WTC11 (cell line): ENCODE results near the gene TMEM81. TPM values are rescaled to one million over a fixed set of nuclear protein-coding genes. Genes with fewer than 3 reads are reported as not detected.

Experiments used
- ATAC-seq: fragments of 200-7000 bp; cut with Tn5 transposase; 2 replicates; pipeline ENCODE4 v1.10.0; 2021; ENCODE audit warnings: mild to moderate bottlenecking, moderate library complexity
- CTCF ChIA-PET: fragments of 300-600 bp; sonication (Branson Sonifier 250); formaldehyde crosslinking; loops from one replicate; lab custom pipeline; 2021; ENCODE audit warnings: antibody characterized with exemption; lab: Charles Lee
- POLR2A ChIA-PET: fragments of 350-600 bp; sonication (Branson Sonifier 250); formaldehyde crosslinking; loops from one replicate; lab custom pipeline; 2021; ENCODE audit warnings: antibody characterized with exemption; lab: Charles Lee
- DNase-seq: peaks from one replicate; pipeline ENCODE4 v3.0.0; 2021; ENCODE audit warnings: low spot score
- H3K27ac Mint-ChIP-seq: 2 replicates; pipeline ENCODE4 v1.8.0; 2021; ENCODE audit warnings: mixed read lengths
- H3K27me3 Mint-ChIP-seq: 2 replicates; pipeline ENCODE4 v1.8.0; 2021; ENCODE audit warnings: low read depth, mild to moderate bottlenecking, moderate library complexity, mixed read lengths
- H3K36me3 Mint-ChIP-seq: 2 replicates; pipeline ENCODE4 v1.8.0; 2021; ENCODE audit warnings: mixed read lengths
- H3K4me1 Mint-ChIP-seq: 2 replicates; pipeline ENCODE4 v1.8.0; 2022; ENCODE audit warnings: mixed read lengths
- H3K4me3 Mint-ChIP-seq: 2 replicates; pipeline ENCODE4 v1.8.0; 2021; ENCODE audit warnings: mild to moderate bottlenecking, moderate library complexity, mixed read lengths
- H3K9me3 Mint-ChIP-seq: 2 replicates; pipeline ENCODE4 v1.8.0; 2021; ENCODE audit warnings: mixed read lengths
- ATF1 ChIP-seq: sonication (generic); formaldehyde crosslinking; IDR thresholded peaks from 2 replicates; pipeline ENCODE4 v1.8.1; 2023; ENCODE audit warnings: mild to moderate bottlenecking, moderate library complexity, missing genetic modification reagents
- EMX1 ChIP-seq: fragments of 250-450 bp; sonication (Bioruptor Pico); IDR thresholded peaks from 2 replicates; pipeline ENCODE4 v1.8.0; 2021; ENCODE audit warnings: mild to moderate bottlenecking
- ESRRA ChIP-seq: sonication (generic); formaldehyde crosslinking; IDR thresholded peaks from 2 replicates; pipeline ENCODE4 v1.8.1; 2022; ENCODE audit warnings: mild to moderate bottlenecking, missing genetic modification reagents, borderline replicate concordance
- GTF2I ChIP-seq: fragments of 250-450 bp; sonication (Bioruptor Pico); conservative IDR thresholded peaks from 2 replicates; pipeline ENCODE4 v1.4.0; 2021; ENCODE audit warnings: mild to moderate bottlenecking
- HMGA2 ChIP-seq: fragments of 250-450 bp; sonication (Bioruptor Pico); IDR thresholded peaks from 2 replicates; pipeline ENCODE4 v1.4.0; 2021; ENCODE audit warnings: mild to moderate bottlenecking, moderate library complexity
- KAT7 ChIP-seq: sonication (generic); formaldehyde crosslinking; IDR thresholded peaks from 2 replicates; pipeline ENCODE4 v1.8.1; 2023; ENCODE audit warnings: missing genetic modification reagents, mild to moderate bottlenecking, borderline replicate concordance
- NFE2L1 ChIP-seq: sonication (generic); formaldehyde crosslinking; IDR thresholded peaks from 2 replicates; pipeline ENCODE4 v1.8.1; 2023; ENCODE audit warnings: missing genetic modification reagents
- PRRX2 ChIP-seq: fragments of 250-450 bp; sonication (Bioruptor Pico); IDR thresholded peaks from 2 replicates; pipeline ENCODE4 v1.8.0; 2021; ENCODE audit warnings: mild to moderate bottlenecking
- SMAD4 ChIP-seq: sonication (generic); formaldehyde crosslinking; IDR thresholded peaks from 2 replicates; pipeline ENCODE4 v1.8.0; 2022; ENCODE audit warnings: mild to moderate bottlenecking, missing genetic modification reagents
- SP1 ChIP-seq: sonication (generic); formaldehyde crosslinking; conservative IDR thresholded peaks from 2 replicates; pipeline ENCODE4 v1.8.1; 2022; ENCODE audit warnings: missing genetic modification reagents
- TEAD1 ChIP-seq: sonication (generic); formaldehyde crosslinking; IDR thresholded peaks from 2 replicates; pipeline ENCODE4 v1.8.0; 2022; ENCODE audit warnings: mild to moderate bottlenecking, missing genetic modification reagents
- total RNA-seq: library from RNA; stranded (reverse); gene quantifications from 3 replicates; pipeline ENCODE4 v1.2.3, GENCODE V29; 2021
- TF ChIP-seq, protein P1 (sequence below): fragments of 200-600 bp; IDR thresholded peaks from 2 replicates; pipeline ENCODE4 v1.8.0; 2022; ENCODE audit warnings: antibody characterized with exemption
- TF ChIP-seq, protein P2 (sequence below): sonication (generic); formaldehyde crosslinking; IDR thresholded peaks from 2 replicates; pipeline ENCODE4 v1.8.0; 2022; ENCODE audit warnings: mild to moderate bottlenecking, missing genetic modification reagents
- TF ChIP-seq, protein P3 (sequence below): sonication (generic); formaldehyde crosslinking; IDR thresholded peaks from 2 replicates; pipeline ENCODE4 v1.8.1; 2023; ENCODE audit warnings: mild to moderate bottlenecking, moderate library complexity, missing genetic modification reagents
- TF ChIP-seq, protein P4 (sequence below): sonication (generic); formaldehyde crosslinking; IDR thresholded peaks from 2 replicates; pipeline ENCODE4 v1.8.1; 2023; ENCODE audit warnings: mild to moderate bottlenecking, missing genetic modification reagents
- TF ChIP-seq, protein P5 (sequence below): sonication (generic); formaldehyde crosslinking; IDR thresholded peaks from 2 replicates; pipeline ENCODE4 v1.8.0; 2023; ENCODE audit warnings: mild to moderate bottlenecking, missing genetic modification reagents
- TF ChIP-seq, protein P6 (sequence below): sonication (generic); formaldehyde crosslinking; IDR thresholded peaks from 2 replicates; pipeline ENCODE4 v1.8.1; 2023; ENCODE audit warnings: mild to moderate bottlenecking, missing genetic modification reagents
- TF ChIP-seq, protein P7 (sequence below): sonication (generic); formaldehyde crosslinking; conservative IDR thresholded peaks from 2 replicates; pipeline ENCODE4 v1.8.1; 2022; ENCODE audit warnings: mild to moderate bottlenecking, missing genetic modification reagents
- TF ChIP-seq, protein P8 (sequence below): sonication (generic); formaldehyde crosslinking; IDR thresholded peaks from 2 replicates; pipeline ENCODE4 v1.8.0; 2023; ENCODE audit warnings: missing genetic modification reagents

TMEM81 gene
- total RNA-seq, 1 experiment from 2014 or later: 7.5 TPM

DNA sequence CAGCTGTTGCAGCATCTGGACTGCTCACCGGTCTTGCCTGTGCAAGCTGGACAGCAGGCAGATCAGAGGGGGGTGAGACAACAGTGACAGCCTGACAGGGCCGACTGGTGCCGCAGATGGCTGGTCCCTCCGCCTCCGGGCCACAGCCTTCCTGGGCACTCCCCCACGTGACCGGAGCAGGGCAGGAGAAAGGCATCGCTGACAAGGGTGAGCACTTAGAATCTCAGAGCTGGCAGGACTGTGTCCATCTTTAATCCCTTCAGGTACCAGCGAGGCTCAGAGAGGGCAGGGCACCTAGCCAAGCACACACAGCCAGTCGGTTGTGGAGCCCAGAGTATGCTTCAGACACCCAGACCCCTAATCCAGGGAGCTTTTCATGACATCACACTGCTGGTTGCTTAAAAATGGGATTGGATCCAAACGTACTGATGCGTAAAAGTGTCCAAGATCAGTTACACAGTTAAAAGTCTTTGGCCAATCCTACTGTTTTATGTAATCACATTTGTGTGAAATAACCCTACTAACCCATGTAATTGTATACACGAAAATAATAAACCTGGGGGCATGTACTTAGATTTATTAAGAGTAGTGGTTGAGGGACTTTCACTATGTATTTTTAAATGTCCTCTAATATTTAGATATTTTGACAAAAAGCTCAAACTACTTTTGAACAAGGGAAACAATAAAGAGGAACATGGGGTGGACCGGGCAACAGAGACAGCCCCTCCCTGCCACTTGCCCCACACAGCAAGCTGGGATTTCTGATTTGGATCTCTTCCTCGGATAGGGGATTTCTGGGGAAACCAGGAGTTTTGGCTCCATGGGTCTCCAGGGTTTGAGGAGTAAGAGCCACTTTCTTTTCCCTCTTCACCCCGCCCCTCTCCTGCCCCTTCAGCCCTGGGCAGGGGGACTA, 42.0 kb downstream of the TMEM81 start (continued):
- TF ChIP-seq, protein P1, sequence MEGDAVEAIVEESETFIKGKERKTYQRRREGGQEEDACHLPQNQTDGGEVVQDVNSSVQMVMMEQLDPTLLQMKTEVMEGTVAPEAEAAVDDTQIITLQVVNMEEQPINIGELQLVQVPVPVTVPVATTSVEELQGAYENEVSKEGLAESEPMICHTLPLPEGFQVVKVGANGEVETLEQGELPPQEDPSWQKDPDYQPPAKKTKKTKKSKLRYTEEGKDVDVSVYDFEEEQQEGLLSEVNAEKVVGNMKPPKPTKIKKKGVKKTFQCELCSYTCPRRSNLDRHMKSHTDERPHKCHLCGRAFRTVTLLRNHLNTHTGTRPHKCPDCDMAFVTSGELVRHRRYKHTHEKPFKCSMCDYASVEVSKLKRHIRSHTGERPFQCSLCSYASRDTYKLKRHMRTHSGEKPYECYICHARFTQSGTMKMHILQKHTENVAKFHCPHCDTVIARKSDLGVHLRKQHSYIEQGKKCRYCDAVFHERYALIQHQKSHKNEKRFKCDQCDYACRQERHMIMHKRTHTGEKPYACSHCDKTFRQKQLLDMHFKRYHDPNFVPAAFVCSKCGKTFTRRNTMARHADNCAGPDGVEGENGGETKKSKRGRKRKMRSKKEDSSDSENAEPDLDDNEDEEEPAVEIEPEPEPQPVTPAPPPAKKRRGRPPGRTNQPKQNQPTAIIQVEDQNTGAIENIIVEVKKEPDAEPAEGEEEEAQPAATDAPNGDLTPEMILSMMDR: no peak
- TF ChIP-seq, protein P2, sequence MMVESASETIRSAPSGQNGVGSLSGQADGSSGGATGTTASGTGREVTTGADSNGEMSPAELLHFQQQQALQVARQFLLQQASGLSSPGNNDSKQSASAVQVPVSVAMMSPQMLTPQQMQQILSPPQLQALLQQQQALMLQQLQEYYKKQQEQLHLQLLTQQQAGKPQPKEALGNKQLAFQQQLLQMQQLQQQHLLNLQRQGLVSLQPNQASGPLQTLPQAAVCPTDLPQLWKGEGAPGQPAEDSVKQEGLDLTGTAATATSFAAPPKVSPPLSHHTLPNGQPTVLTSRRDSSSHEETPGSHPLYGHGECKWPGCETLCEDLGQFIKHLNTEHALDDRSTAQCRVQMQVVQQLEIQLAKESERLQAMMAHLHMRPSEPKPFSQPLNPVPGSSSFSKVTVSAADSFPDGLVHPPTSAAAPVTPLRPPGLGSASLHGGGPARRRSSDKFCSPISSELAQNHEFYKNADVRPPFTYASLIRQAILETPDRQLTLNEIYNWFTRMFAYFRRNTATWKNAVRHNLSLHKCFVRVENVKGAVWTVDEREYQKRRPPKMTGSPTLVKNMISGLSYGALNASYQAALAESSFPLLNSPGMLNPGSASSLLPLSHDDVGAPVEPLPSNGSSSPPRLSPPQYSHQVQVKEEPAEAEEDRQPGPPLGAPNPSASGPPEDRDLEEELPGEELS: no peak
- TF ChIP-seq, protein P3, sequence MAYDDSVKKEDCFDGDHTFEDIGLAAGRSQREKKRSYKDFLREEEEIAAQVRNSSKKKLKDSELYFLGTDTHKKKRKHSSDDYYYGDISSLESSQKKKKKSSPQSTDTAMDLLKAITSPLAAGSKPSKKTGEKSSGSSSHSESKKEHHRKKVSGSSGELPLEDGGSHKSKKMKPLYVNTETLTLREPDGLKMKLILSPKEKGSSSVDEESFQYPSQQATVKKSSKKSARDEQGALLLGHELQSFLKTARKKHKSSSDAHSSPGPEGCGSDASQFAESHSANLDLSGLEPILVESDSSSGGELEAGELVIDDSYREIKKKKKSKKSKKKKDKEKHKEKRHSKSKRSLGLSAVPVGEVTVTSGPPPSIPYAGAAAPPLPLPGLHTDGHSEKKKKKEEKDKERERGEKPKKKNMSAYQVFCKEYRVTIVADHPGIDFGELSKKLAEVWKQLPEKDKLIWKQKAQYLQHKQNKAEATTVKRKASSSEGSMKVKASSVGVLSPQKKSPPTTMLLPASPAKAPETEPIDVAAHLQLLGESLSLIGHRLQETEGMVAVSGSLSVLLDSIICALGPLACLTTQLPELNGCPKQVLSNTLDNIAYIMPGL (CRISPR knock-in tag): no peak
- TF ChIP-seq, protein P4, sequence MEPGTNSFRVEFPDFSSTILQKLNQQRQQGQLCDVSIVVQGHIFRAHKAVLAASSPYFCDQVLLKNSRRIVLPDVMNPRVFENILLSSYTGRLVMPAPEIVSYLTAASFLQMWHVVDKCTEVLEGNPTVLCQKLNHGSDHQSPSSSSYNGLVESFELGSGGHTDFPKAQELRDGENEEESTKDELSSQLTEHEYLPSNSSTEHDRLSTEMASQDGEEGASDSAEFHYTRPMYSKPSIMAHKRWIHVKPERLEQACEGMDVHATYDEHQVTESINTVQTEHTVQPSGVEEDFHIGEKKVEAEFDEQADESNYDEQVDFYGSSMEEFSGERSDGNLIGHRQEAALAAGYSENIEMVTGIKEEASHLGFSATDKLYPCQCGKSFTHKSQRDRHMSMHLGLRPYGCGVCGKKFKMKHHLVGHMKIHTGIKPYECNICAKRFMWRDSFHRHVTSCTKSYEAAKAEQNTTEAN: no peak
- TF ChIP-seq NFE2L1 (CRISPR knock-in tag) (no peak), GTF2I (CRISPR knock-in tag) (no peak)

DNA sequence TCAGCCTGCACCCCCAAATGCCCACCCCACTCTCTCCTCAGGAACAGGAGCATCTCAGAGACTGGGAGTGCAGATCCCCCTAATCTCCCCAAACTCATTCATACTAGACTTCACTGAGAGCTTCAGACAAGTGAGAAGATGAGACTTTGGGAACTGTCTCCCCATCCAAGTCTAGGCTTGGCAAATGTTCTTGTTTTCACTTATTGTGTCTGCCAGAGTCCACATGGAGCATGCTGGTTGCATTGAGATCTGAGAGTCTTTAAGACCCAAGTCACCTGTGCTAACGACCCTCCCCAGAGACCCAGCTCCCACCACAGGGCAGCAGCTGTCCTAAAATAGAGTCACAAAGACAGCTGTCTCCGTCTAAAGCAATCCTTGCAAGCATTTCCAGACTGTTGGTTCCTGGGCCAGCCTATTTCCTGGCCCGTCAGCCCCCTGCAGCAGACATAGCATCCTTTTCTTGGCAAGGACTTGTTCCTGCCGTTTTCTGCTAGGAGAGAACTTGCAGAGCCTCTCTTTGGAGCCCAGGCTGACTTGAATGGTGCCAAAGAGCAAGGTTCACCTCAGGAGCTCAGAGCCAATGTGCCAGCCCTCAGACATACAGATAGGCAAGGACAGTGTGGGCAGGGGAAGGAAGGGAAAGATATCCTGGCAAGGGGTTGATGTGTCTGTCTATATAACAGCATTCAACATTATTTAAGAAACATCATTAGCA, 43.1 kb downstream of the TMEM81 start:
- ATAC-seq (no peak), DNase-seq (no peak)
- Mint-ChIP-seq H3K36me3 (no peaks in the 10 kb centered on the region), H3K27ac (no peak overlapping the region), H3K4me3 (no peak overlapping the region), H3K27me3 (peaks cover 44% of the 10 kb centered on the region), H3K9me3 (no peaks in the 10 kb centered on the region), H3K4me1 (peaks cover 26% of the 10 kb centered on the region)
- POLR2A ChIA-PET: no interaction called here
- TF ChIP-seq EMX1 (CRISPR knock-in tag): no peak
- TF ChIP-seq ATF1 (CRISPR knock-in tag): no peak
- TF ChIP-seq SP1 (CRISPR knock-in tag): no peak
- TF ChIP-seq PRRX2 (CRISPR knock-in tag): no peak
- TF ChIP-seq TEAD1 (CRISPR knock-in tag): no peak
- TF ChIP-seq, protein P5, sequence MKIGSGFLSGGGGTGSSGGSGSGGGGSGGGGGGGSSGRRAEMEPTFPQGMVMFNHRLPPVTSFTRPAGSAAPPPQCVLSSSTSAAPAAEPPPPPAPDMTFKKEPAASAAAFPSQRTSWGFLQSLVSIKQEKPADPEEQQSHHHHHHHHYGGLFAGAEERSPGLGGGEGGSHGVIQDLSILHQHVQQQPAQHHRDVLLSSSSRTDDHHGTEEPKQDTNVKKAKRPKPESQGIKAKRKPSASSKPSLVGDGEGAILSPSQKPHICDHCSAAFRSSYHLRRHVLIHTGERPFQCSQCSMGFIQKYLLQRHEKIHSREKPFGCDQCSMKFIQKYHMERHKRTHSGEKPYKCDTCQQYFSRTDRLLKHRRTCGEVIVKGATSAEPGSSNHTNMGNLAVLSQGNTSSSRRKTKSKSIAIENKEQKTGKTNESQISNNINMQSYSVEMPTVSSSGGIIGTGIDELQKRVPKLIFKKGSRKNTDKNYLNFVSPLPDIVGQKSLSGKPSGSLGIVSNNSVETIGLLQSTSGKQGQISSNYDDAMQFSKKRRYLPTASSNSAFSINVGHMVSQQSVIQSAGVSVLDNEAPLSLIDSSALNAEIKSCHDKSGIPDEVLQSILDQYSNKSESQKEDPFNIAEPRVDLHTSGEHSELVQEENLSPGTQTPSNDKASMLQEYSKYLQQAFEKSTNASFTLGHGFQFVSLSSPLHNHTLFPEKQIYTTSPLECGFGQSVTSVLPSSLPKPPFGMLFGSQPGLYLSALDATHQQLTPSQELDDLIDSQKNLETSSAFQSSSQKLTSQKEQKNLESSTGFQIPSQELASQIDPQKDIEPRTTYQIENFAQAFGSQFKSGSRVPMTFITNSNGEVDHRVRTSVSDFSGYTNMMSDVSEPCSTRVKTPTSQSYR (CRISPR knock-in tag): no peak
- TF ChIP-seq KAT7 (CRISPR knock-in tag): no peak
- TF ChIP-seq, protein P6, sequence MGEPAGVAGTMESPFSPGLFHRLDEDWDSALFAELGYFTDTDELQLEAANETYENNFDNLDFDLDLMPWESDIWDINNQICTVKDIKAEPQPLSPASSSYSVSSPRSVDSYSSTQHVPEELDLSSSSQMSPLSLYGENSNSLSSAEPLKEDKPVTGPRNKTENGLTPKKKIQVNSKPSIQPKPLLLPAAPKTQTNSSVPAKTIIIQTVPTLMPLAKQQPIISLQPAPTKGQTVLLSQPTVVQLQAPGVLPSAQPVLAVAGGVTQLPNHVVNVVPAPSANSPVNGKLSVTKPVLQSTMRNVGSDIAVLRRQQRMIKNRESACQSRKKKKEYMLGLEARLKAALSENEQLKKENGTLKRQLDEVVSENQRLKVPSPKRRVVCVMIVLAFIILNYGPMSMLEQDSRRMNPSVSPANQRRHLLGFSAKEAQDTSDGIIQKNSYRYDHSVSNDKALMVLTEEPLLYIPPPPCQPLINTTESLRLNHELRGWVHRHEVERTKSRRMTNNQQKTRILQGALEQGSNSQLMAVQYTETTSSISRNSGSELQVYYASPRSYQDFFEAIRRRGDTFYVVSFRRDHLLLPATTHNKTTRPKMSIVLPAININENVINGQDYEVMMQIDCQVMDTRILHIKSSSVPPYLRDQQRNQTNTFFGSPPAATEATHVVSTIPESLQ (CRISPR knock-in tag): no peak
- TF ChIP-seq, protein P7, sequence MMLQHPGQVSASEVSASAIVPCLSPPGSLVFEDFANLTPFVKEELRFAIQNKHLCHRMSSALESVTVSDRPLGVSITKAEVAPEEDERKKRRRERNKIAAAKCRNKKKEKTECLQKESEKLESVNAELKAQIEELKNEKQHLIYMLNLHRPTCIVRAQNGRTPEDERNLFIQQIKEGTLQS: no peak
- TF ChIP-seq ESRRA (CRISPR knock-in tag): no peak
- TF ChIP-seq, protein P2: no peak
- TF ChIP-seq HMGA2 (CRISPR knock-in tag): no peak
- TF ChIP-seq, protein P8, sequence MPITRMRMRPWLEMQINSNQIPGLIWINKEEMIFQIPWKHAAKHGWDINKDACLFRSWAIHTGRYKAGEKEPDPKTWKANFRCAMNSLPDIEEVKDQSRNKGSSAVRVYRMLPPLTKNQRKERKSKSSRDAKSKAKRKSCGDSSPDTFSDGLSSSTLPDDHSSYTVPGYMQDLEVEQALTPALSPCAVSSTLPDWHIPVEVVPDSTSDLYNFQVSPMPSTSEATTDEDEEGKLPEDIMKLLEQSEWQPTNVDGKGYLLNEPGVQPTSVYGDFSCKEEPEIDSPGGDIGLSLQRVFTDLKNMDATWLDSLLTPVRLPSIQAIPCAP (CRISPR knock-in tag): no peak
- no peak for TF ChIP-seq SMAD4 (CRISPR knock-in tag)
- CTCF ChIA-PET: interaction anchor here (1.2 to 8.8 kb wide), 3 partner anchors 20 to 100 kb away, joined by 3 to 90 read pairs (median 6); no protein-coding TSS in a partner anchor
